HCT116 (cell line): ENCODE data around the gene ESYT1.

Source experiments
- CBX3 ChIP-seq: IDR thresholded peaks from 2 replicates; pipeline ENCODE4 v1.6.1; 2012; ENCODE audit warnings: low read depth
- POLR2A ChIP-seq: IDR thresholded peaks from 2 replicates; pipeline ENCODE4 v1.7.0; 2011; ENCODE audit warnings: borderline replicate concordance; ENCODE audit not compliant: insufficient read depth, insufficient read length; ENCODE audit errors: extremely low read depth
- POLR2AphosphoS5 ChIP-seq: IDR thresholded peaks from 2 replicates; pipeline ENCODE4 v1.6.1; 2011; ENCODE audit warnings: mild to moderate bottlenecking, low read depth, low read length, moderate library complexity
- RAD21 ChIP-seq: IDR thresholded peaks from 2 replicates; pipeline ENCODE4 v1.6.1; 2012; ENCODE audit warnings: low read depth, mild to moderate bottlenecking
- SP1 ChIP-seq: IDR thresholded peaks from 2 replicates; pipeline ENCODE4 v1.6.1; 2012; ENCODE audit warnings: low read depth
- ZFX ChIP-seq: fragments of 450-650 bp; IDR thresholded peaks from 2 replicates; pipeline ENCODE4 v1.6.1; 2017
- ZNF274 ChIP-seq: fragments of 200-500 bp; sonication (Bioruptor generic); IDR thresholded peaks from 2 replicates; pipeline ENCODE4 v1.6.1; 2014; ENCODE audit warnings: mild to moderate bottlenecking, low read depth, low read length, inconsistent platforms
- TF ChIP-seq, protein P1 (sequence below), 3 experiments: fragments of 200-600 bp in 1 of 3; sonication (generic) in 1 of 3; IDR thresholded peaks in 2 of 3; conservative IDR thresholded peaks in 1 of 3; 2 replicates each; pipeline ENCODE4 v1.5.1; 2012 to 2017; ENCODE audit warnings: low read depth in 2 of 3, low read length in 2 of 3, antibody characterized with exemption in 1 of 3, borderline replicate concordance in 1 of 3, control low read depth in 1 of 3, mild to moderate bottlenecking in 1 of 3, mixed read lengths in 1 of 3, mixed run types in 1 of 3, moderate library complexity in 1 of 3; ENCODE audit not compliant: insufficient read depth in 1 of 3
- TF ChIP-seq, protein P2 (sequence below): IDR thresholded peaks from 2 replicates; pipeline ENCODE4 v1.6.1; 2012; ENCODE audit warnings: low read depth

GRCh38 chr12:56087220-56087619 is 40.8 kb upstream of the ESYT1 start:
- TF ChIP-seq, protein P1, sequence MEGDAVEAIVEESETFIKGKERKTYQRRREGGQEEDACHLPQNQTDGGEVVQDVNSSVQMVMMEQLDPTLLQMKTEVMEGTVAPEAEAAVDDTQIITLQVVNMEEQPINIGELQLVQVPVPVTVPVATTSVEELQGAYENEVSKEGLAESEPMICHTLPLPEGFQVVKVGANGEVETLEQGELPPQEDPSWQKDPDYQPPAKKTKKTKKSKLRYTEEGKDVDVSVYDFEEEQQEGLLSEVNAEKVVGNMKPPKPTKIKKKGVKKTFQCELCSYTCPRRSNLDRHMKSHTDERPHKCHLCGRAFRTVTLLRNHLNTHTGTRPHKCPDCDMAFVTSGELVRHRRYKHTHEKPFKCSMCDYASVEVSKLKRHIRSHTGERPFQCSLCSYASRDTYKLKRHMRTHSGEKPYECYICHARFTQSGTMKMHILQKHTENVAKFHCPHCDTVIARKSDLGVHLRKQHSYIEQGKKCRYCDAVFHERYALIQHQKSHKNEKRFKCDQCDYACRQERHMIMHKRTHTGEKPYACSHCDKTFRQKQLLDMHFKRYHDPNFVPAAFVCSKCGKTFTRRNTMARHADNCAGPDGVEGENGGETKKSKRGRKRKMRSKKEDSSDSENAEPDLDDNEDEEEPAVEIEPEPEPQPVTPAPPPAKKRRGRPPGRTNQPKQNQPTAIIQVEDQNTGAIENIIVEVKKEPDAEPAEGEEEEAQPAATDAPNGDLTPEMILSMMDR (IDR thresholded peaks at IDR 0.05 in 2 of 3, conservative IDR thresholded peaks at IDR 0.05 in 1 of 3; ENCODE audit: borderline replicate concordance in 1 of 3, insufficient read depth in 1 of 3, low read depth in 2 of 3, low read length in 2 of 3): no peak
- TF ChIP-seq ZFX: no peak
- no peak for TF ChIP-seq POLR2A
- TF ChIP-seq CBX3: no peak
- TF ChIP-seq SP1: no peak
- no peak for TF ChIP-seq RAD21
- TF ChIP-seq ZNF274: no peak
- TF ChIP-seq, protein P2, sequence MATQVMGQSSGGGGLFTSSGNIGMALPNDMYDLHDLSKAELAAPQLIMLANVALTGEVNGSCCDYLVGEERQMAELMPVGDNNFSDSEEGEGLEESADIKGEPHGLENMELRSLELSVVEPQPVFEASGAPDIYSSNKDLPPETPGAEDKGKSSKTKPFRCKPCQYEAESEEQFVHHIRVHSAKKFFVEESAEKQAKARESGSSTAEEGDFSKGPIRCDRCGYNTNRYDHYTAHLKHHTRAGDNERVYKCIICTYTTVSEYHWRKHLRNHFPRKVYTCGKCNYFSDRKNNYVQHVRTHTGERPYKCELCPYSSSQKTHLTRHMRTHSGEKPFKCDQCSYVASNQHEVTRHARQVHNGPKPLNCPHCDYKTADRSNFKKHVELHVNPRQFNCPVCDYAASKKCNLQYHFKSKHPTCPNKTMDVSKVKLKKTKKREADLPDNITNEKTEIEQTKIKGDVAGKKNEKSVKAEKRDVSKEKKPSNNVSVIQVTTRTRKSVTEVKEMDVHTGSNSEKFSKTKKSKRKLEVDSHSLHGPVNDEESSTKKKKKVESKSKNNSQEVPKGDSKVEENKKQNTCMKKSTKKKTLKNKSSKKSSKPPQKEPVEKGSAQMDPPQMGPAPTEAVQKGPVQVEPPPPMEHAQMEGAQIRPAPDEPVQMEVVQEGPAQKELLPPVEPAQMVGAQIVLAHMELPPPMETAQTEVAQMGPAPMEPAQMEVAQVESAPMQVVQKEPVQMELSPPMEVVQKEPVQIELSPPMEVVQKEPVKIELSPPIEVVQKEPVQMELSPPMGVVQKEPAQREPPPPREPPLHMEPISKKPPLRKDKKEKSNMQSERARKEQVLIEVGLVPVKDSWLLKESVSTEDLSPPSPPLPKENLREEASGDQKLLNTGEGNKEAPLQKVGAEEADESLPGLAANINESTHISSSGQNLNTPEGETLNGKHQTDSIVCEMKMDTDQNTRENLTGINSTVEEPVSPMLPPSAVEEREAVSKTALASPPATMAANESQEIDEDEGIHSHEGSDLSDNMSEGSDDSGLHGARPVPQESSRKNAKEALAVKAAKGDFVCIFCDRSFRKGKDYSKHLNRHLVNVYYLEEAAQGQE: no peak
- TF ChIP-seq POLR2AphosphoS5: no peak
